Measurements from ENCODE around the gene SLC39A13.
A peak's percentile ranks its signal among the peaks of the same experiment; 100 is the strongest.

The SLC39A13 gene

GRCh38 chr11:47400768-47401279 lies 7.6 kb upstream of the SLC39A13 start:
- DNase-seq (ENCODE audit: low read depth in 2 of 3, low spot score in 1 of 3): no peak

GRCh38 chr11:47403135-47403534 lies 5.3 kb upstream of the SLC39A13 start:
- no peak for DNase-seq (ENCODE audit: low read depth in 2 of 3, low spot score in 1 of 3)

- DNase-seq (ENCODE audit: low read depth in 2 of 3, low spot score in 1 of 3): no peak
Observed at GRCh38 chr11:47403571-47403970, 4.8 kb upstream of the SLC39A13 start.

GRCh38 chr11:47406896-47407745 lies 1.3 kb upstream of the SLC39A13 start:
- DNase-seq (ENCODE audit: low read depth in 2 of 3, low spot score in 1 of 3): no peak

GRCh38 chr11:47408598-47409439 lies 429 bp downstream of the SLC39A13 start:
- DNase-seq (ENCODE audit: low read depth in 2 of 3, low spot score in 1 of 3): no peak

- DNase-seq (ENCODE audit: low read depth in 2 of 3, low spot score in 1 of 3): no peak
Observed at GRCh38 chr11:47409440-47410369, 1.3 kb downstream of the SLC39A13 start.

- DNase-seq (ENCODE audit: low read depth in 2 of 3, low spot score in 1 of 3): no peak
Observed at GRCh38 chr11:47410370-47411264, 2.2 kb downstream of the SLC39A13 start.

- peak; percentile 27 to 55 (median 51) for DNase-seq (ENCODE audit: low read depth in 2 of 3, low spot score in 1 of 3)
Observed at GRCh38 chr11:47411884-47412746, 3.7 kb downstream of the SLC39A13 start.

- DNase-seq (ENCODE audit: low read depth in 2 of 3, low spot score in 1 of 3): no peak
Observed at GRCh38 chr11:47413351-47413750, 5.0 kb downstream of the SLC39A13 start.

- DNase-seq (ENCODE audit: low read depth in 2 of 3, low spot score in 1 of 3): no peak
Observed at GRCh38 chr11:47413908-47414684, 5.7 kb downstream of the SLC39A13 start.

- no peak for DNase-seq (ENCODE audit: low read depth in 2 of 3, low spot score in 1 of 3)
Observed at GRCh38 chr11:47414685-47415070, 6.3 kb downstream of the SLC39A13 start.

GRCh38 chr11:47415091-47415854 lies 6.9 kb downstream of the SLC39A13 start:
- no peak for DNase-seq (ENCODE audit: low read depth in 2 of 3, low spot score in 1 of 3)

GRCh38 chr11:47415949-47416472 lies 7.6 kb downstream of the SLC39A13 start:
- no peak for DNase-seq (ENCODE audit: low read depth in 2 of 3, low spot score in 1 of 3)

GRCh38 chr11:47417712-47418111 lies 9.3 kb downstream of the SLC39A13 start:
- no peak for DNase-seq (ENCODE audit: low read depth in 2 of 3, low spot score in 1 of 3)

GRCh38 chr11:47418454-47419259 lies 10.3 kb downstream of the SLC39A13 start:
- no peak for DNase-seq (ENCODE audit: low read depth in 2 of 3, low spot score in 1 of 3)

GRCh38 chr11:47425611-47426010 lies 17.2 kb downstream of the SLC39A13 start:
- no peak for DNase-seq (ENCODE audit: low read depth in 2 of 3, low spot score in 1 of 3)

Data from stimulated activated CD4-positive, alpha-beta T cell treated with anti-CD3 and anti-CD28 coated beads, Interleukin-12 subunit alpha, Interleukin-12 subunit beta, amount 100 ng/mL, for 48 hours (primary cell).